NCI-H146 (cell line): ENCODE data around the gene ZNF567.

Experiments used
- DNase-seq: peaks from one replicate; lab custom pipeline; 2025; lab: John Stamatoyannopoulos, UW

ZNF567 gene

GRCh38 chr19:36750066-36750691, 62.8 kb downstream of the ZNF567 start:
- no peak for DNase-seq
